K562 (cell line): ENCODE results near the gene SLBP. TPM values are rescaled to one million over a fixed set of nuclear protein-coding genes. Genes with fewer than 3 reads are reported as not detected.

ENCODE experiments used
- ERF ChIP-seq: fragments of 450-650 bp; formaldehyde crosslinking; IDR thresholded peaks from 2 replicates; pipeline ENCODE4 v1.4.0; 2020; ENCODE audit warnings: mild to moderate bottlenecking, mixed read lengths
- LCOR ChIP-seq: sonication (generic); formaldehyde crosslinking; IDR thresholded peaks from 2 replicates; pipeline ENCODE4 v1.8.0; 2022; ENCODE audit warnings: mild to moderate bottlenecking, missing genetic modification reagents
- MTA3 ChIP-seq: fragments of 450-650 bp; formaldehyde crosslinking; IDR thresholded peaks from 2 replicates; pipeline ENCODE4 v1.6.1; 2017; ENCODE audit warnings: mild to moderate bottlenecking, borderline replicate concordance
- NRF1 ChIP-seq, 2 experiments: fragments of 450-650 bp; IDR thresholded peaks in 1 of 2; conservative IDR thresholded peaks in 1 of 2; 2 replicates each; pipeline ENCODE4 v1.6.1; 2014; ENCODE audit warnings: mild to moderate bottlenecking in 2 of 2
- RBM34 ChIP-seq: fragments of 200-400 bp; formaldehyde crosslinking; IDR thresholded peaks from 2 replicates; pipeline ENCODE4 v1.6.1; 2018; ENCODE audit warnings: low read length, borderline replicate concordance; ENCODE audit not compliant: insufficient read depth
- SMARCE1 ChIP-seq: fragments of 450-650 bp; IDR thresholded peaks from 2 replicates; pipeline ENCODE4 v1.7.1; 2016; ENCODE audit warnings: mild to moderate bottlenecking
- TRIM28 ChIP-seq: fragments of 450-650 bp; IDR thresholded peaks from 2 replicates; pipeline ENCODE4 v1.6.1; 2017
- ZNF274 ChIP-seq: IDR thresholded peaks from 2 replicates; pipeline ENCODE4 v1.6.1; 2011; ENCODE audit warnings: low read depth, mild to moderate bottlenecking, low read length, moderate library complexity, borderline replicate concordance
- ZSCAN29 ChIP-seq: fragments of 450-650 bp; IDR thresholded peaks from 2 replicates; pipeline ENCODE4 v1.6.1; 2017
- polyA plus RNA-seq, 8 experiments: library from polyadenylated mRNA; depleted of rRNA in 4 of 8; stranded (reverse) in 5 of 8; unstranded in 3 of 8; fragments of >200 nt; fragmentation: Nextera tagmentation in 2 of 8; fragmentation: Illumina TruSeq in 1 of 8; extraction: Ambion mirVana in 2 of 8; extraction: Trizol in 1 of 8; gene quantifications; 2 replicates each; pipeline versions ENCODE4 v1.2.1 to v1.2.3, GENCODE V29; 2011 to 2014; ENCODE audit warnings: inconsistent platforms in 1 of 8, missing spikeins in 1 of 8
- total RNA-seq, 7 experiments: library from RNA; depleted of rRNA in 6 of 7; stranded (reverse); fragments of >200 nt in 6 of 7; fragmentation: Illumina TruSeq in 2 of 7; extraction: Trizol in 2 of 7; gene quantifications; 2 replicates each; pipeline versions ENCODE4 v1.2.1 to v1.2.3, GENCODE V29; 2011 to 2021; ENCODE audit warnings: low replicate concordance in 1 of 7
- TF ChIP-seq, protein P1 (sequence below): IDR thresholded peaks from 3 replicates; pipeline ENCODE4 v1.6.1; 2011; ENCODE audit warnings: borderline replicate concordance, mild to moderate bottlenecking, moderate library complexity; ENCODE audit not compliant: insufficient read length; ENCODE audit errors: extremely low read depth
- TF ChIP-seq, protein P2 (sequence below), 2 experiments: fragments of 450-650 bp; conservative IDR thresholded peaks; 2 replicates each; pipeline ENCODE4 v1.6.1; 2017; ENCODE audit warnings: mild to moderate bottlenecking in 2 of 2, moderate library complexity in 2 of 2
- TF ChIP-seq, protein P3 (sequence below): fragments of 250-450 bp; sonication (Bioruptor Pico); IDR thresholded peaks from 2 replicates; pipeline ENCODE4 v1.4.0; 2020; ENCODE audit warnings: mild to moderate bottlenecking
- TF ChIP-seq, protein P4 (sequence below): fragments of 450-650 bp; IDR thresholded peaks from 2 replicates; pipeline ENCODE4 v1.6.1; 2016
- TF ChIP-seq, protein P5 (sequence below): sonication (generic); formaldehyde crosslinking; IDR thresholded peaks from 2 replicates; pipeline ENCODE4 v1.8.1; 2023; ENCODE audit warnings: mild to moderate bottlenecking, missing genetic modification reagents
- TF ChIP-seq, protein P6 (sequence below), 3 experiments: IDR thresholded peaks in 2 of 3; conservative IDR thresholded peaks in 1 of 3; 2 replicates each; pipeline ENCODE4 v1.5.1; 2011 to 2012; ENCODE audit warnings: low read length in 3 of 3, mild to moderate bottlenecking in 3 of 3, control low read depth in 2 of 3, improper control_type of control experiment in 1 of 3, inconsistent platforms in 1 of 3, low read depth in 1 of 3, mixed read lengths in 1 of 3, moderate library complexity in 1 of 3; ENCODE audit not compliant: insufficient read depth in 2 of 3

Gene SLBP
- total and polyA plus RNA-seq, 9 of the 15 experiments (the other 6 are each of a cell fraction or from before 2014, with no cell fraction given), result 49.4 to 221 (median 162) TPM

DNA sequence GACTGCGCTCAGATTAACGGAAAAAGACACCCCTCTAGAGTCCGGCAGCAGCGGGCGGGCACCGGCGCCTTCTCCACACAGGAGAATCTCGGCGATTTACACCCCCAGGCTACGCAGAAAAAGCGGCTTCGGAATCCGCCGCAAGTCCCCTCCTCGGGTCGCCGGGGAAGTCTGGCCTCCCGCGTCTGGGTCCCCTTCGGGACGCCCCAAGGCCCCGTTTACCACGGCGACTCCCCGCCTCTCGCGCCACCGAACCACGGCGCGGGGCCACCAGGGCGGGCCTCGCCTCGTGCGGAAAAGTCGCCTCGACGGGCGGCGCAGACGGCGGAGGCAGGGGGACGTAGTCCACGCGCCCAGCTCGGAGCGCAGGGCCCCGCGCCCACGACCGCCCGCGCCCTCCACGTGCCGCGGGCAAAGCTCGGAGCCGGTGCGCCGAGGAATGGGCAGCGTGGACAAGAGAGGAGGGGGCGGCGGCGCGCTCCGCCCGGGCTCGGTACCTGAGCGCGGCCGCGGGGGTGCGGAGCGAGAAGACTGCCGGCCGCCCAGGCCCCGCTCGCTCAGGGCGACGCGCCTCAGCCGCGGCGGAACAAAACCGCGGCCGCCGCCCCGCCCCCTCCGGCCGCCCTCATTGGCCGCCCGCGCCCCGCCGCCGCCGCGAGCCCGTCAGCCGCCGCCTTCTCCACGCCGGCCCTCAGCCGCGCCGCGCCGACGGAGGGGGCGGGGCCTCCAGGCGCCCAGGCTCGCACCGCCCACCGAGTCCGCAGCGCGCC is 28.2 kb downstream of the SLBP start, which contains the start of gene FAM53A (continued):
- TF ChIP-seq, protein P1, sequence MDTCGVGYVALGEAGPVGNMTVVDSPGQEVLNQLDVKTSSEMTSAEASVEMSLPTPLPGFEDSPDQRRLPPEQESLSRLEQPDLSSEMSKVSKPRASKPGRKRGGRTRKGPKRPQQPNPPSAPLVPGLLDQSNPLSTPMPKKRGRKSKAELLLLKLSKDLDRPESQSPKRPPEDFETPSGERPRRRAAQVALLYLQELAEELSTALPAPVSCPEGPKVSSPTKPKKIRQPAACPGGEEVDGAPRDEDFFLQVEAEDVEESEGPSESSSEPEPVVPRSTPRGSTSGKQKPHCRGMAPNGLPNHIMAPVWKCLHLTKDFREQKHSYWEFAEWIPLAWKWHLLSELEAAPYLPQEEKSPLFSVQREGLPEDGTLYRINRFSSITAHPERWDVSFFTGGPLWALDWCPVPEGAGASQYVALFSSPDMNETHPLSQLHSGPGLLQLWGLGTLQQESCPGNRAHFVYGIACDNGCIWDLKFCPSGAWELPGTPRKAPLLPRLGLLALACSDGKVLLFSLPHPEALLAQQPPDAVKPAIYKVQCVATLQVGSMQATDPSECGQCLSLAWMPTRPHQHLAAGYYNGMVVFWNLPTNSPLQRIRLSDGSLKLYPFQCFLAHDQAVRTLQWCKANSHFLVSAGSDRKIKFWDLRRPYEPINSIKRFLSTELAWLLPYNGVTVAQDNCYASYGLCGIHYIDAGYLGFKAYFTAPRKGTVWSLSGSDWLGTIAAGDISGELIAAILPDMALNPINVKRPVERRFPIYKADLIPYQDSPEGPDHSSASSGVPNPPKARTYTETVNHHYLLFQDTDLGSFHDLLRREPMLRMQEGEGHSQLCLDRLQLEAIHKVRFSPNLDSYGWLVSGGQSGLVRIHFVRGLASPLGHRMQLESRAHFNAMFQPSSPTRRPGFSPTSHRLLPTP, result no peak
- TF ChIP-seq, protein P2, sequence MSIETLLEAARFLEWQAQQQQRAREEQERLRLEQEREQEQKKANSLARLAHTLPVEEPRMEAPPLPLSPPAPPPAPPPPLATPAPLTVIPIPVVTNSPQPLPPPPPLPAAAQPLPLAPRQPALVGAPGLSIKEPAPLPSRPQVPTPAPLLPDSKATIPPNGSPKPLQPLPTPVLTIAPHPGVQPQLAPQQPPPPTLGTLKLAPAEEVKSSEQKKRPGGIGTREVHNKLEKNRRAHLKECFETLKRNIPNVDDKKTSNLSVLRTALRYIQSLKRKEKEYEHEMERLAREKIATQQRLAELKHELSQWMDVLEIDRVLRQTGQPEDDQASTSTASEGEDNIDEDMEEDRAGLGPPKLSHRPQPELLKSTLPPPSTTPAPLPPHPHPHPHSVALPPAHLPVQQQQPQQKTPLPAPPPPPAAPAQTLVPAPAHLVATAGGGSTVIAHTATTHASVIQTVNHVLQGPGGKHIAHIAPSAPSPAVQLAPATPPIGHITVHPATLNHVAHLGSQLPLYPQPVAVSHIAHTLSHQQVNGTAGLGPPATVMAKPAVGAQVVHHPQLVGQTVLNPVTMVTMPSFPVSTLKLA (conservative IDR thresholded peaks at IDR 0.05), result peak in 1 of 2 experiments; percentile 70; a peak in 2 of 4 replicates
- TF ChIP-seq NRF1 (conservative IDR thresholded peaks at IDR 0.05 in 1 of 2, IDR thresholded peaks at IDR 0.05 in 1 of 2) (no peak), TRIM28 (no peak), LCOR (CRISPR knock-in tag) (no peak), SMARCE1 (no peak), ZSCAN29 (no peak), MTA3 (peak; percentile 74; the same call in 1 of the 2 replicates), ERF (0 out of 2 replicates have a peak, but pooled peaks have one; percentile 54), RBM34 (no peak), ZNF274 (no peak)
- TF ChIP-seq, protein P3, sequence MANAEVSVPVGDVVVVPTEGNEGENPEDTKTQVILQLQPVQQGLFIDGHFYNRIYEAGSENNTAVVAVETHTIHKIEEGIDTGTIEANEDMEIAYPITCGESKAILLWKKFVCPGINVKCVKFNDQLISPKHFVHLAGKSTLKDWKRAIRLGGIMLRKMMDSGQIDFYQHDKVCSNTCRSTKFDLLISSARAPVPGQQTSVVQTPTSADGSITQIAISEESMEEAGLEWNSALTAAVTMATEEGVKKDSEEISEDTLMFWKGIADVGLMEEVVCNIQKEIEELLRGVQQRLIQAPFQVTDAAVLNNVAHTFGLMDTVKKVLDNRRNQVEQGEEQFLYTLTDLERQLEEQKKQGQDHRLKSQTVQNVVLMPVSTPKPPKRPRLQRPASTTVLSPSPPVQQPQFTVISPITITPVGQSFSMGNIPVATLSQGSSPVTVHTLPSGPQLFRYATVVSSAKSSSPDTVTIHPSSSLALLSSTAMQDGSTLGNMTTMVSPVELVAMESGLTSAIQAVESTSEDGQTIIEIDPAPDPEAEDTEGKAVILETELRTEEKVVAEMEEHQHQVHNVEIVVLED, result peak; percentile 47
- TF ChIP-seq, protein P4, sequence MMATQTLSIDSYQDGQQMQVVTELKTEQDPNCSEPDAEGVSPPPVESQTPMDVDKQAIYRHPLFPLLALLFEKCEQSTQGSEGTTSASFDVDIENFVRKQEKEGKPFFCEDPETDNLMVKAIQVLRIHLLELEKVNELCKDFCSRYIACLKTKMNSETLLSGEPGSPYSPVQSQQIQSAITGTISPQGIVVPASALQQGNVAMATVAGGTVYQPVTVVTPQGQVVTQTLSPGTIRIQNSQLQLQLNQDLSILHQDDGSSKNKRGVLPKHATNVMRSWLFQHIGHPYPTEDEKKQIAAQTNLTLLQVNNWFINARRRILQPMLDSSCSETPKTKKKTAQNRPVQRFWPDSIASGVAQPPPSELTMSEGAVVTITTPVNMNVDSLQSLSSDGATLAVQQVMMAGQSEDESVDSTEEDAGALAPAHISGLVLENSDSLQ, result no peak
- TF ChIP-seq, protein P5, sequence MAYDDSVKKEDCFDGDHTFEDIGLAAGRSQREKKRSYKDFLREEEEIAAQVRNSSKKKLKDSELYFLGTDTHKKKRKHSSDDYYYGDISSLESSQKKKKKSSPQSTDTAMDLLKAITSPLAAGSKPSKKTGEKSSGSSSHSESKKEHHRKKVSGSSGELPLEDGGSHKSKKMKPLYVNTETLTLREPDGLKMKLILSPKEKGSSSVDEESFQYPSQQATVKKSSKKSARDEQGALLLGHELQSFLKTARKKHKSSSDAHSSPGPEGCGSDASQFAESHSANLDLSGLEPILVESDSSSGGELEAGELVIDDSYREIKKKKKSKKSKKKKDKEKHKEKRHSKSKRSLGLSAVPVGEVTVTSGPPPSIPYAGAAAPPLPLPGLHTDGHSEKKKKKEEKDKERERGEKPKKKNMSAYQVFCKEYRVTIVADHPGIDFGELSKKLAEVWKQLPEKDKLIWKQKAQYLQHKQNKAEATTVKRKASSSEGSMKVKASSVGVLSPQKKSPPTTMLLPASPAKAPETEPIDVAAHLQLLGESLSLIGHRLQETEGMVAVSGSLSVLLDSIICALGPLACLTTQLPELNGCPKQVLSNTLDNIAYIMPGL, result no peak
- TF ChIP-seq, protein P6, sequence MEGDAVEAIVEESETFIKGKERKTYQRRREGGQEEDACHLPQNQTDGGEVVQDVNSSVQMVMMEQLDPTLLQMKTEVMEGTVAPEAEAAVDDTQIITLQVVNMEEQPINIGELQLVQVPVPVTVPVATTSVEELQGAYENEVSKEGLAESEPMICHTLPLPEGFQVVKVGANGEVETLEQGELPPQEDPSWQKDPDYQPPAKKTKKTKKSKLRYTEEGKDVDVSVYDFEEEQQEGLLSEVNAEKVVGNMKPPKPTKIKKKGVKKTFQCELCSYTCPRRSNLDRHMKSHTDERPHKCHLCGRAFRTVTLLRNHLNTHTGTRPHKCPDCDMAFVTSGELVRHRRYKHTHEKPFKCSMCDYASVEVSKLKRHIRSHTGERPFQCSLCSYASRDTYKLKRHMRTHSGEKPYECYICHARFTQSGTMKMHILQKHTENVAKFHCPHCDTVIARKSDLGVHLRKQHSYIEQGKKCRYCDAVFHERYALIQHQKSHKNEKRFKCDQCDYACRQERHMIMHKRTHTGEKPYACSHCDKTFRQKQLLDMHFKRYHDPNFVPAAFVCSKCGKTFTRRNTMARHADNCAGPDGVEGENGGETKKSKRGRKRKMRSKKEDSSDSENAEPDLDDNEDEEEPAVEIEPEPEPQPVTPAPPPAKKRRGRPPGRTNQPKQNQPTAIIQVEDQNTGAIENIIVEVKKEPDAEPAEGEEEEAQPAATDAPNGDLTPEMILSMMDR (IDR thresholded peaks at IDR 0.05 in 2 of 3, conservative IDR thresholded peaks at IDR 0.05 in 1 of 3; ENCODE audit: insufficient read depth in 2 of 3, low read depth in 1 of 3, low read length in 3 of 3), result no peak
